HG03097 (cell line): ENCODE measurements around the gene CDA.
"Not testable (repeated sequence)": the region's sequence is repeated elsewhere in the genome, so short reads cannot be mapped to it uniquely, and the experiment has no call there.

Experiments
- ATAC-seq: cut with Tn5 transposase; IDR thresholded peaks from one replicate; pipeline ENCODE4 v1.9.1; 2021; ENCODE audit not compliant: unreplicated experiment, low FRiP score

CDA gene

GRCh38 chr1:20584890-20585289 is 4.0 kb upstream of the CDA start:
- no peak for ATAC-seq

DNA sequence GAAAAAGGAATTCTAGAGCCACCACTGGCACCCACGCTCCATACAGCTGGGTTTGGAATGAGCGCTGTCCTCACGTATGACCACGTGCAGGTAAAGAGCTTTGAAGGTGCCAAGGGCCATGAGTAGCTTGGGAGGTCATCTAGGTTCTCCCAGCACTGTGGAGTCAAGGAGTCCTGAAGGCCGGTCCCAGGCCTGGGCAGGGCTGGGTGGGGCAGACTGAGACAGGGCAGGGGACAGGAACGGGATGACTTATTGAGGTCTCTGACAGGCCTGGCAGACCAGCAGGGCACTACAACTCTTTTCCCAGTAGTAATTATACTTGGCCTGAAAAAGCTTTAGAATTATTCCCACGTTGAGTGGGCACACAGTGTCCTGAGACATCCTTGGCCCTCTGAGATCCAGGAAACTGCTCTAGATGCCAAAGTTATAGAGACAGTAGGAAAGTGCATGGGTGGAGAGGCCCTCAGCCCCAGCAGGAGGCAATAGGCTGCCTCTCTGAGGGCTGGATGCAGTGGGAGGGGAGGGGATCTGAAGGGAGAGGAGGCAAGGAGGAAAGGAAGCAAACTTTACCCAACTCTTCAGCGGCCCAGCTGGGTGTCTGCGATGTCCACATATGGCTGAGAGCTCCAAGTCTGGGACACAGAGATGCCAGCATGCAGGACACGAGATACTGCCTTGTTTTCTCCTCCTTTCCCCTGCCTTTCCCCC is 1.8 kb upstream of the CDA start:
- no peak for ATAC-seq

DNA sequence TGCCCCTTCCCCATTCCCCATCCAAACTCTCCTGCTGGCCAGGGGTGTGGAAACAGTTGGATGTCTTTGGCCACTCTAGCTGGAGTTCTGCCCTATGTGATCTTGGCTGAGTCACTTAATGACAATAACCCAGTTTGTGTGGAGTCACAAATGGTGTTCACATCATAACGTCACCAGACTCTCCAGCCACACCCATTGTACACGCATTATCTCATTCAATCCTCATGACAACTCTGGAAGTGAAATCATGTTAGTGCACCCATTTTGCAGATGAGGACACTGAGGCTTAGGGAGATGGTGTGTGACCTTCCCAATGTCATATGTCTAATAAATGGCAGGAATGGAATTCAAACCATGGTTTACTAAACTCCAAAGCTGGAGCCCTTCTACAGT is 1.2 kb upstream of the CDA start:
- ATAC-seq = no peak

DNA sequence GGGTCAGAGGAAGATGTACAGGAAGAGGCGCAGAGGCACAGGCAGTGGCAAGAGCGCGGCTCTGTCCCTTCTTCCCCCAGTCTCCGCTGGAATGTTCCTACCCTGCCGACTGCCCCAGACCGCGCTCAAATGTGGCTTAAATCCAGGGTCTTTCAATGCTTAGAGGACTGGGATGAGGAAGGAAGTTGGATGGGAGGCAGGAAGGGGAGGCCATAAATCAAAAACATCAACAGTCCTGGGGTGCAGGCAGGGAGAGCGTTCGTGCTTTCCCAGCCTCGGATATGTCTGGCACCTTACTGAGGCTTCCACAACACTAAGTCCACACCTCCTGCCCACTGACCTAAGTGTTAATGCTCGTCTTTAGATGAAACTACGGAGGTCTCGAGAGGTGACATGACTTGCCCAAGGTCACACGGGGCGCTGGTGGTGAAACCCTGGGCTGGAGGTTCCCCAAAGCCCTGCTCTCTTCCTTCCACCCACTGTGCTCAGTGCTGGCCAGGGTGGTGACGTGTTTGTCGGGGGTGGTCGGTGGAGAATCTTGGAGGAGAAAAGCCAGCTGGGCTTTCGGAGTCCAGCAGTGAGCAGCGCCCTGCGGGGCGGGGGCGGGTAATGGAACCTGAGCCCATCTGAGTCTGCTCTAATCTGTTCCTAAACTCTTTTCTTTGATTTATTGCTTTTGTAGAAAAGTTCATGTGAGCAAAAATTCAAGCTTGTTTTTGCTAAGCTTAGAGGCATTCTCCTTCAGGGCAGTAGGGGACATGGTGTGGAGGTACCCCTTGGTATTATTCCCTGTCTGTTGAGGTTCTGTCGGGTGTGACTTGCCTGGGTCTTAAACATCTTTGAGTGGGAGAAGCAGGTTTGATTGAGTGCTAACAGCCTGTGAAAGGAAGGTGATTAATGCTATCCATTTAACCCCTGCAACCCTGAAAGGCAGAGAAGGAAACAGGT is 708 bp downstream of the CDA start:
- no peak for ATAC-seq

DNA sequence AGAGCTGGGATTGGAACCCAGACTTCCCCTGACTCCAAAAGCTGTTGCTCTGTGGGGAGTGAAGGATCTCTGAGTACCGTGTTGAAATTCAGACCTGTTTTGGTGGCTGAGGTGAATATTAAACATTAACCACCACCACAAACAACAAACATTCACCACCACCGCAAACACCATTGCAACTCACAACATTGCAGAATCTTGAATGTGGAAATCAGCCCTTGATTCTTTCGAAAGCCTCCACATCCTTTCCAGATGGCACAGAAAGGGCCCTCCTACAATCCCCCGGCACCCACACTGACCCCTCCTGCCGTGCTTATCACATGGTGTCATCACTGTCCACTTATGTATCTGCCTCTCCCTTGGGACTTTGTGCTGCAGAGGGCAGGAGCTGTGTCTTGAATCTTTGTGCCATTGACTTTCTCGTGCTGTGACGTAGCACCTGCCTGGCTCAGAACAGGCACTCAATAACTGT is 1.4 kb downstream of the CDA start:
- no peak for ATAC-seq

GRCh38 chr1:20593756-20594155 is 4.9 kb downstream of the CDA start:
- ATAC-seq = no peak

- ATAC-seq = no peak
These were observed 5.8 kb downstream of the CDA start for GRCh38 chr1:20594746-20595145.

- no peak for ATAC-seq
These were observed 7.2 kb downstream of the CDA start for GRCh38 chr1:20596106-20596505.

DNA sequence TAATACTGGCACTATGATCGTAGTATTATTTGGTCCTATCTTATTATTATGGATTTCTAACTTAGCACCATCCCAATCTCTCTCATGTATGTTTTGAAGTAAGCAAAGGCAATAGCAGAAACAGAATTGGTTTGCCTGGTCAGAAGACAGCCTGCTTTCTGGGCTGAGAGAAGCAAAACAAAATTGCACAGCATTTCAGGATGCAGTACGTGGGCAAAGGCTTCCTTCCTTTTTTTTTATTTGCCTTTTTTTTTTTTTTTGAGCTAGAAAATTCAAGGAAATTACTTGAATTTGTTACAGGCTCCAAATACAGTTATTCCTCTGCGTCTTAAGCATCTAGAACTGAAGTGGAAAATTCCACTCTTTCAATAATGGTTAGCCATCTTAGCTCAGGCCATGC is 8.8 kb downstream of the CDA start:
- ATAC-seq = no peak

- no peak for ATAC-seq
These were observed 11.3 kb downstream of the CDA start for GRCh38 chr1:20600156-20600555.

GRCh38 chr1:20601129-20601825 is 12.4 kb downstream of the CDA start:
- ATAC-seq = no peak

DNA sequence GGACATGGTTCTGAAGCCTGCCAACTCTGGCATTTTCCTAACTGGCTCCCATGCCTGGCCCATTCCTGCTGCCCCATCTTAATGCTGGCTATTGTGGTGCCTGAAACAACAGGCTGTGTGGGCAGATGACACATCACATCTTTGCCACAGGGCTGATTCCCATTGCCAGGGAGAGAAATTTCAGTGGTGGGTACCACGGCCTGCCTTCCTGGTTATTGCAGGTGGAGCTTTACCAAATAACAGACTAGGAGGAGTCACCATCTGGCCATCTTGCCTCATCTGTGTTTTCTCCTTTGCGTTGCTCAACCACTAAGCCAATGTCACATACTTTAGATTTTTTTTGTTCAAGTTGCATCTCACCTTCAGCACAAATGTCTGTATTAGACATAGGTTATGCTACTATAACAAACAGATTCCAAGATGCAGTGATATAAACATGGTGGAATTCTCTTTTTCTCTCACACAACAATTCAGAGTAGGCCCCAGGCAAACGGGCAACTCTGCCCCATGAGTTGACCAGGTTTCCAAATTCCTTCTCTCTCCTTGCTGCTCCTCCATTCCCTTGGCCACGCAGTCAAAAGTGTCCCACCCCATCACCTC is 14.1 kb downstream of the CDA start:
- ATAC-seq = no peak

DNA sequence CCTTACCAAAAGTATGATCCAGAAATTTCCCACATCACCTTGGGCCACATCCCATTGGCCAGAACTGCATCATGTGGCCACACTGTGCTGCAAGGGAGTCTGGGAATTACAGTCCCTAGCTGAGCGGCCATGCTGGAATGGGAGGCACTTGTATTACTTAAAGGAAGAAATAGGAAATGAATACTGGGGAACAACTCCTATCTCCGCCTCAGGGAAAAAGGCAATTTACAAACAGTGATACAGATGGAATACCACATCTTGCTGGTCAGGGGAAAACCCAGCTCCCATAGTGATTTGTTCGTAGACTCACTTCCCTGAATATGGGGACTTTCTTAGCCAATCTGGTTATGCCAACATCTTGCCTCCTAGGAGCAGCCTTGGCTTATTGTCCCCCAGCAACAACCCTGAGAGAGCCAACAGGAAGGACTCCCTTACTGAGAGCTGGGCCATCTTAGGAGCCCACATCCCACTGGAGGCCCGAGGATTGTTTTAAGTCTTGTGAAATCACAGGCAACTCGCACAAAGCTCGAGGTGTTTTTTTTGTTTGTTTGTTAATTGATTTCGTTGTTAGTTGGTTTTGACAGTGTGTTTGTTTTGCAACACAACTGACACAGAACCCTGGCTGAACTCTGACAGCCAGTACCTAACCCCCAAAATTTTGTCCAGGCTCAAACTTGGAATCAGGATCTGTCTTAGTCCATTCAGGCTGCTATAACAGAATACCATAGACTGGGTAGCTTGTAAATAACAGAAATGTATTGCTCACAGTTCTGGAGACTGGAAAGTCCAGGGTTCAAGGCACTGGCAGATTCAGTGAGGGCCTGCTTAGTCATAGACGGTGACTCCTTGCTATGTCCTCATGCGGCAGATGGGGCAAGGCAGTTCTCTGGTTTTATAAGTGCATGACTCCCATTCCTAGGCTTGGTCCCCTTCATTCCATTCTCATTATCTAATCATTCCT is 14.9 kb downstream of the CDA start:
- ATAC-seq = no peak

DNA sequence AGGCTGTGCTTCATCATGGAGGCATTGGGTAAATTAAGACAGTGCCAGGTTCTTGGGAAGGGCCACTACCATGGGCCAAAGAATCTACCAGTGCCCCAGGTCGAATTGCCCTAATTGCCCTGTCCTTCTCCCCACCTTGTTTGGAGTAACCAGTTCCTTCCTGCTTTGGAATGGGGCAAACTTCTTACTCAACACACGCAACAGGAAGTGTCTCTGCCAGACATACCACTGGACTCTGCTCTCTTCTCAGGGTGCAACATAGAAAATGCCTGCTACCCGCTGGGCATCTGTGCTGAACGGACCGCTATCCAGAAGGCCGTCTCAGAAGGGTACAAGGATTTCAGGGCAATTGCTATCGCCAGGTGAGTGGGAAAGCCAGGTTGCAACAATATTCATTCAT is 15.8 kb downstream of the CDA start:
- no peak for ATAC-seq

GRCh38 chr1:20606801-20607570 is 18.1 kb downstream of the CDA start:
- ATAC-seq = not testable (repeated sequence)

DNA sequence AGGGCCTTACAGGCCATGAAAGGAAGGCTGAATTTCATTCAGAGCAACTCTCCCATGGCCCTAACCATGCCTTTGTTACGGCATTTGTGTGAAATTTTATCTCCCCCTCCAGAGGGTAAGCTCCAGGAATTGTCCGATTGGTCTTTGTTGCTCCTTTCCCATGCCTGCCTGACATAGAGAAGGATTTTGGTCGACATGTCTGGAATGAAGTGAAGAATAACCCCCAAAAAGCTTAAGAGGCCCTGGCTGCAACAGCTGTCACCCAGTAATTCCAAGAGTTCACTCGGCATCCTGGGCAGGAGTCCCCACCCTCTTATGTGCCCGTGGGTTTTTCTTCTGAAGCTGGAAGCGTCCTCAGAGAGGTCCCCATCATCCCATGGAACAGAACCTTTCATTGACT is 20.6 kb downstream of the CDA start:
- no peak for ATAC-seq

GRCh38 chr1:20610970-20611369 is 22.1 kb downstream of the CDA start:
- ATAC-seq = no peak

DNA sequence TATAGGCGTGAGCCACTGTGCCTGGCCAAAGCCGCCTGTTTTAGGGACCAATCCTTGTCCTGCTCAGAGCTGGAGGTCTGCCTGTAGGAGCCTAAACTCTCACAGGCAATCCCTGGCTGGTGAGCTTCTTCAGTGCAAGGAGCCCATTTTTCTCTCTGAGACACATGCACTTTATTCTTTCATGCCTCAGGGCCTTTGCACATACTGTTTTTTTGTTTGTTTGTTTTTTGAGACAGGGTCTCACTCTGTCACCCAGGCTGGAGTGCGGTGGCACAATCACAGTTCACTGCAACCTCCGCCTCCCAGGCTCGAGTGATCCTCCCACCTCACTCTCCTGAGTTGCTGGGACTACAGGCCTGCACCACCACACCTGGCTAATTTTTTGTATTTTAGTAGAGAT is 22.8 kb downstream of the CDA start:
- no peak for ATAC-seq

GRCh38 chr1:20612221-20612746 is 23.4 kb downstream of the CDA start:
- no peak for ATAC-seq
